Panc1 (cell line): ENCODE measurements around the gene CYP27A1.

Experiments
- CTCF ChIP-seq: fragments of 450-650 bp; IDR thresholded peaks from 2 replicates; pipeline ENCODE4 v1.5.1; 2017; ENCODE audit warnings: mild to moderate bottlenecking
- POLR2AphosphoS5 ChIP-seq: IDR thresholded peaks from 2 replicates; pipeline ENCODE4 v1.6.1; 2012; ENCODE audit warnings: mild to moderate bottlenecking, low read depth, low read length, moderate library complexity
- REST ChIP-seq, 2 experiments: IDR thresholded peaks; 2 replicates each; pipeline ENCODE4 v1.6.1; 2011 to 2012; ENCODE audit warnings: low read depth in 2 of 2, control low read depth in 1 of 2, low read length in 1 of 2, mild to moderate bottlenecking in 1 of 2, moderate library complexity in 1 of 2; ENCODE audit not compliant: insufficient read depth in 1 of 2
- SIN3A ChIP-seq: IDR thresholded peaks from 2 replicates; pipeline ENCODE4 v1.6.1; 2012; ENCODE audit warnings: low read depth, mild to moderate bottlenecking, low read length, moderate library complexity, borderline replicate concordance; ENCODE audit not compliant: insufficient read depth

GRCh38 chr2:218820746-218821369, 38.9 kb downstream of the CYP27A1 start:
- TF ChIP-seq CTCF, result no peak
- no peak for TF ChIP-seq POLR2AphosphoS5
- TF ChIP-seq SIN3A, result no peak
- no peak for TF ChIP-seq REST (IDR thresholded peaks at IDR 0.05; ENCODE audit: insufficient read depth in 1 of 2, low read depth in 2 of 2, low read length in 1 of 2)
